Pancreas (tissue), 10 donors: ENCODE data around the gene PSENEN. TPM values are rescaled to one million over a fixed set of nuclear protein-coding genes. Genes with fewer than 3 reads are reported as not detected.

Source experiments
- ATAC-seq, 4 donors: fragments of 200-7000 bp; cut with Tn5 transposase; one replicate each; pipeline versions ENCODE4 v1.8.0 to v1.9.1; 2020; ENCODE audit warnings: mild to moderate bottlenecking in 4 of 4, moderate library complexity in 4 of 4
- DNase-seq, 6 donors: peaks; one replicate each; pipeline ENCODE4 v3.0.0-alpha.2; 2020
- FAIRE-seq: peaks from 2 replicates; lab custom pipeline; 2012; peaks lifted over from hg19 to GRCh38; lab: Jason Lieb, UNC
- H3K27ac ChIP-seq, 4 donors: fragments of 200-600 bp; sonication (generic); 1 replicate in 3 of 4; 2 replicates in 1 of 4; pipeline versions ENCODE4 v1.5.0 to v1.8.0; 2020
- H3K27me3 ChIP-seq, 4 donors: fragments of 200-600 bp; one replicate each; pipeline ENCODE4 v1.8.0; 2021
- H3K36me3 ChIP-seq, 3 donors: fragments of 200-600 bp; sonication (generic) in 1 of 3; one replicate each; pipeline versions ENCODE4 v1.5.0 to v1.8.0; 2020 to 2021
- H3K4me1 ChIP-seq, 3 donors: fragments of 200-600 bp; one replicate each; pipeline ENCODE4 v1.8.0; 2021
- H3K4me3 ChIP-seq, 4 donors: fragments of 200-600 bp; sonication (generic) in 2 of 4; one replicate each; pipeline versions ENCODE4 v1.5.0 to v1.8.0; 2020 to 2021
- H3K9me3 ChIP-seq, 4 donors: fragments of 200-600 bp; one replicate each; pipeline ENCODE4 v1.8.0; 2021
- CTCF ChIP-seq, 4 donors: fragments of 200-600 bp; sonication (generic) in 3 of 4; IDR thresholded peaks; one replicate each; pipeline versions ENCODE4 v1.5.0 to v1.8.0; 2021; ENCODE audit warnings: antibody characterized with exemption in 4 of 4
- WGBS, 2 donors: extraction: QIAGEN DNeasy Blood & Tissue Kit; methylation state at CpG; one replicate each; pipeline ENCODE4 v1.1.7; 2013; 5-methylcytosine and 5-hydroxymethylcytosine counted together
- intact Hi-C, 3 donors: fragments of 100-400 bp; cut with DNase I; formaldehyde crosslinking; loops; one replicate each; pipeline versions ENCODE4 v1.11.1 to v1.14.2; 2022
- polyA plus RNA-seq, 2 donors: library from polyadenylated mRNA; stranded (reverse); fragments of 200-250 nt; gene quantifications; one replicate each; pipeline ENCODE4 v1.2.3, GENCODE V29; 2013
- total RNA-seq, 6 donors: library from RNA; stranded (reverse); fragmentation: NEBNext Ultra II Directional in 4 of 6; extraction: Animal tissue kit (Norgen Biotek cat#: 25700) in 4 of 6; gene quantifications; one replicate each; pipeline versions ENCODE4 v1.2.1 to v1.2.4, GENCODE V29; 2021 to 2023
- donor health status: healthy with polysubstance abuse.
- donor health status: DM: no; HTN: no; CAD: no; lungs with moderate emphysema.
- donor health status: DM: no; HTN: no; CAD: no.
- donor health status: control.
- donor health status: control.
- donor health status: Bipolar disorder and iron deficiency.
- donor health status: DM: yes; HTN: yes; CAD: no.
- donor health status: DM: no; HTN: no; CAD: no.
- donor health status: DM: no; HTN: no; CAD: no.
- donor health status: DM: yes; HTN: yes; CAD: no.

Gene PSENEN
- total and polyA plus RNA-seq, 8 donors = 26.7 to 64.6 (median 36.3) TPM

GRCh38 chr19:35783469-35784434, 38.3 kb downstream of the PSENEN start:
- Histone ChIP-seq H3K4me1 (no peaks in the 10 kb centered on the region), H3K4me3 (no peak overlapping the region), H3K9me3 (no peaks in the 10 kb centered on the region), H3K27ac (no peak overlapping the region), H3K36me3 (no peaks in the 10 kb centered on the region), H3K27me3 (no peaks in the 10 kb centered on the region)
- intact Hi-C loops = no loop called here
- ATAC-seq (no peak), FAIRE-seq (no peak), DNase-seq (peak in 1 of 6 donors; percentile 49)
- no peak for TF ChIP-seq CTCF (IDR thresholded peaks at IDR 0.05)
- WGBS, 2 donors = 89 to 90% methylated on average over 23 to 28 of the region's 28 CpGs

- Histone ChIP-seq H3K9me3 (no peaks in the 10 kb centered on the region), H3K4me1 (no peaks in the 10 kb centered on the region), H3K36me3 (no peaks in the 10 kb centered on the region), H3K27ac (no peak overlapping the region), H3K27me3 (no peaks in the 10 kb centered on the region), H3K4me3 (no peak overlapping the region)
- no peak for TF ChIP-seq CTCF (IDR thresholded peaks at IDR 0.05)
- intact Hi-C loops = no loop called here
- FAIRE-seq = no peak
- peak in 1 of 6 donors; percentile 72 for DNase-seq
- peak in 1 of 4 donors; percentile 19 for ATAC-seq
- WGBS, 2 donors = 85 to 86% methylated on average over 31 to 45 of the region's 45 CpGs
These were observed 39.3 kb downstream of the PSENEN start for GRCh38 chr19:35784503-35785338.

GRCh38 chr19:35785339-35785627, 39.8 kb downstream of the PSENEN start:
- WGBS, 2 donors = 93 to 94% methylated on average over 10 of the region's 10 CpGs
- Histone ChIP-seq H3K36me3 (no peaks in the 10 kb centered on the region), H3K27ac (no peak overlapping the region), H3K9me3 (no peaks in the 10 kb centered on the region), H3K4me1 (no peaks in the 10 kb centered on the region), H3K4me3 (no peak overlapping the region), H3K27me3 (no peaks in the 10 kb centered on the region)
- TF ChIP-seq CTCF (IDR thresholded peaks at IDR 0.05) = no peak
- FAIRE-seq = no peak
- no peak for DNase-seq
- ATAC-seq = no peak
- intact Hi-C loops = no loop called here

GRCh38 chr19:35786299-35787160, 41.1 kb downstream of the PSENEN start:
- Histone ChIP-seq H3K4me1 (peaks cover 0 to 4% (median 0%) of the 10 kb centered on the region in 3 donors), H3K27me3 (no peaks in the 10 kb centered on the region), H3K27ac (no peak overlapping the region), H3K4me3 (no peak overlapping the region), H3K9me3 (no peaks in the 10 kb centered on the region), H3K36me3 (no peaks in the 10 kb centered on the region)
- intact Hi-C loops = no loop called here
- FAIRE-seq (no peak), DNase-seq (peak in 2 of 6 donors; percentile 31 to 74), ATAC-seq (no peak)
- WGBS, 2 donors = 87 to 88% methylated on average over 26 to 31 of the region's 31 CpGs
- TF ChIP-seq CTCF (IDR thresholded peaks at IDR 0.05) = no peak
